HG02763 (cell line): ENCODE results near the gene WNT10A.
"Not testable (repeated sequence)": the region's sequence is repeated elsewhere in the genome, so short reads cannot be mapped to it uniquely, and the experiment has no call there.

Experiments
- ATAC-seq: cut with Tn5 transposase; IDR thresholded peaks from one replicate; pipeline ENCODE4 v1.9.1; 2021; ENCODE audit warnings: mild to moderate bottlenecking, moderate library complexity; ENCODE audit not compliant: unreplicated experiment

WNT10A gene

GRCh38 chr2:218927876-218928275 lies 47.2 kb downstream of the WNT10A start:
- no peak for ATAC-seq

- ATAC-seq = not testable (repeated sequence)
Measured at GRCh38 chr2:218930488-218930887, 49.8 kb downstream of the WNT10A start.

- ATAC-seq = not testable (repeated sequence)
Measured at GRCh38 chr2:218931751-218932150, 51.1 kb downstream of the WNT10A start.
